HG03432 (cell line): ENCODE data around the gene SYNDIG1.

Experiments
- ATAC-seq: cut with Tn5 transposase; IDR thresholded peaks from one replicate; pipeline ENCODE4 v1.9.1; 2021; ENCODE audit warnings: mild to moderate bottlenecking, moderate library complexity; ENCODE audit not compliant: unreplicated experiment

Gene SYNDIG1

GRCh38 chr20:24469116-24469893 lies at the start of gene SYNDIG1:
Gene SYNDIG1, plus strand, starts transcription at chr20:24469629. Its CDS starts 73,469 bp downstream, at chr20:24543098.
- no peak for ATAC-seq

DNA sequence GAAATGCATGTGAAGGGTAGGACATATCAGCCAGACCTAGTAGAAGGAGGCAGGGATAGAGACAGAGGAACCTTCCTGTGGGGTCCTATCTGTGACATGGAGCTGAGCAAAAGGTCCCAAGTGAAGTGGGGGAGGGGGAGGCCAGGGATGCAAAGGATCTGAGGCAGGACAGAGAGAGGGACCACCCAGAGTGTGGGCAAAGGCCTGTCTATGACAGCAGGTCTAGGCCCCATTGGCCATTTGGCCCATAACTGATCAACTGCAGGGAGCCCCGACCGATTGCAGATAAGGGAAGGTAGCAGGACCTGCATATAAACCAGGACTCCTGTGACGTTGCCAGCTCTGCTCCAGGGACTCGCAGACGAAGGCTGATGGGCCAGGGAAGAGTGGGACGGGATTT lies 49.6 kb upstream of the SYNDIG1 start:
- ATAC-seq = no peak

- ATAC-seq = no peak
These were observed 48.9 kb upstream of the SYNDIG1 start for GRCh38 chr20:24420567-24420966.

GRCh38 chr20:24421071-24421470 lies 48.4 kb upstream of the SYNDIG1 start:
- ATAC-seq = no peak

DNA sequence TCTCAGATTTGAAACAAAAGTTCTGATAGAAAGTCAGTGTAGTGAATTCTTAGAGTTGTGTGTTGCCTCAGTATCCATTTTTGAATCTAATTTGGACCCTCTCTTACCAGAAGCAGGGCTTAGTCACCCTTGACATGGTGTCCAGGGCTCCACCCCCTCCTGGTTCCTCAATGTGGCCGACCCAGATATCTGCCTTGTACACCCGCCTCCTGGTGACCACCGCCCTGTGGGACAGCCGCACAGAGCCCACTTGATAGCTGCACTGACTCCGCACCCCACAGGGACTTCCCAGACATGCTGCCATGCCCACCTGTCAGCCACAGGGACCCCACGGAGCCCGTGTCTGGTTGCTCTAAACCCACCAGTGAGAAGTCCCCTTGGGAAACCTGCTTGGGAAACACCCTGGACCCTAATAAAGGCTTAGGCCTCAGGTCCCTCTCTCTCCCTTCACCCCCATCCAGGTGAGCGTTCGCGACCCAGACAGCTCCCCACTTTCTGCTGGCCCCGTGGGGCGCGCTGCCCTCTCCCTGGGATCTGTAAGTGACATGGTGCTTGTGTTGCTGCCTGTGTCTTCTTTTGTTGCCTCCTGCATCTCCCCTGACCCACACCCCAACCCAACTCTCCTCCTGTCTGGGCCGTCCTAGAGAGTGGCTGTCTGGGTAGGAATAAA lies 47.2 kb upstream of the SYNDIG1 start:
- no peak for ATAC-seq

- no peak for ATAC-seq
These were observed 45.8 kb upstream of the SYNDIG1 start for GRCh38 chr20:24423390-24424313.

DNA sequence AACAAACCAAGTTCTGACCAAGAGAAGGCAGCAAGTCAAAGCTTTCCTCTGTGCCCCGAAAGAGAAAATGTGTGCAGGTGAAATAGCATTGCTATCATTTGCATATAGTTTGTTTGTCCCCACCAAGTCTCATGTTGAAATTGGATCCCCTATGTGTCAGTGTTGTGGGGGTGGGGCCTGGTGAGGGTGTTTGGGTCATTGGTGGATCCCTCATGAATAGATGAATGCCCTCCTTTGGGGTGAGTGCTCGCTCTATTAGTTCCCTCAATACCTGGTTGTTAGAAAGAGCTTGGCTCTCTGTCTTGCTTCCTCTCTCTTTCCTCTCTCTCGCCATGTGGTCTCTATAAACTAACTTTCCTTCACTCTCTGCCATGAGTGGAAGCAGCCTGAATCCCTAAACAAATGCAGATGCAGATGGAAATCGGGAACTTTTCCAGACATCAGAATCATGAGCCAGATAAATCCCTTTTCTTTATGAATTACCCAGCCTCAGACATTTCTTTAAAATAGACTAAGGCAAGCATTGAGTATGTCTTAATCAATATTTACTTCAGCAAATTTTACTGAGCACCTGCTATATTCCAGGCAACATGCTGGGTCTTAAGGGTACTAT lies 43.8 kb upstream of the SYNDIG1 start:
- ATAC-seq = no peak

GRCh38 chr20:24431279-24432045 lies 38.0 kb upstream of the SYNDIG1 start:
- ATAC-seq = no peak

DNA sequence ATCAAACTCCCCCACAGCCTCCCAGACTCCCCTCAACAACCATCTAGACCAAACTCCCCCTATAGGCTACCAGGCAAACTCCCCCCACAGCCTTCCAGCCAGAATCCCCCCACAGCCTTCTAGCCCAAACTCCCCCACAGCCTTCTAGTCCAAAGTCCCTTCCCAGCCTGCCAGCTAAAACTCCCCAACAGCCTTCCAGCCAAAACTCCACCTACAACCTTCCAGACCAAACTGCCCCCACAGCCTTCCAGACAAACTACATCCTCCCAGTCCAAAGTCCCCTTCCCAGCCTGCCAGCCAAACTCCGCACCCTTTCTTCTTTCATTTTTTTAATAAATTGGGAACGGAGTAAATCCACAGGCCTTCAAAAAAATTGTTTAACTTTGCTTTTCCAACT lies 37.4 kb upstream of the SYNDIG1 start:
- ATAC-seq = no peak

GRCh38 chr20:24436160-24436559 lies 33.3 kb upstream of the SYNDIG1 start:
- ATAC-seq = no peak

- no peak for ATAC-seq
These were observed 32.0 kb upstream of the SYNDIG1 start for GRCh38 chr20:24437196-24438082.

- ATAC-seq = no peak
These were observed 31.1 kb upstream of the SYNDIG1 start for GRCh38 chr20:24438331-24438730.

GRCh38 chr20:24439737-24440387 lies 29.6 kb upstream of the SYNDIG1 start:
- no peak for ATAC-seq

DNA sequence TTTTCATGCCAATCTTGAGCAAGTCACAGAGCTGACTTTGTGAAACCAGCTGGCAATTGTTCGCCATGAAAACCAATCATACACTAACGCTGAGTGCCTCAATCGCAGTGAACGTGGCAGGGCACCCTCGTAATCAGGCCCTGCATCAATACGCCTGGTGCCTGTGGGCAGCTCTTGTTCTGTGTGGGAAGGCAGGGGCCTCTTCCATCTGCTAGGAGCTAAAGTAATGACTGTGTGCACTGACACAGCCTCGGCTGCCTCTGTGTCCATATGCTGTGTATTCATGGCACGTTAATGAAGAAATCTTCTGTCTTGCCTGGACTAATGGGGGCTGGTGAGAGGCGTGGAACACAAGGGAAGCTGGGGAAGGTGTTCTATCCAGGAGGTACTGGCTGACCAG lies 27.8 kb upstream of the SYNDIG1 start:
- no peak for ATAC-seq

- ATAC-seq = no peak
These were observed 26.5 kb upstream of the SYNDIG1 start for GRCh38 chr20:24442909-24443308.

- no peak for ATAC-seq
These were observed 26.0 kb upstream of the SYNDIG1 start for GRCh38 chr20:24443436-24443835.

DNA sequence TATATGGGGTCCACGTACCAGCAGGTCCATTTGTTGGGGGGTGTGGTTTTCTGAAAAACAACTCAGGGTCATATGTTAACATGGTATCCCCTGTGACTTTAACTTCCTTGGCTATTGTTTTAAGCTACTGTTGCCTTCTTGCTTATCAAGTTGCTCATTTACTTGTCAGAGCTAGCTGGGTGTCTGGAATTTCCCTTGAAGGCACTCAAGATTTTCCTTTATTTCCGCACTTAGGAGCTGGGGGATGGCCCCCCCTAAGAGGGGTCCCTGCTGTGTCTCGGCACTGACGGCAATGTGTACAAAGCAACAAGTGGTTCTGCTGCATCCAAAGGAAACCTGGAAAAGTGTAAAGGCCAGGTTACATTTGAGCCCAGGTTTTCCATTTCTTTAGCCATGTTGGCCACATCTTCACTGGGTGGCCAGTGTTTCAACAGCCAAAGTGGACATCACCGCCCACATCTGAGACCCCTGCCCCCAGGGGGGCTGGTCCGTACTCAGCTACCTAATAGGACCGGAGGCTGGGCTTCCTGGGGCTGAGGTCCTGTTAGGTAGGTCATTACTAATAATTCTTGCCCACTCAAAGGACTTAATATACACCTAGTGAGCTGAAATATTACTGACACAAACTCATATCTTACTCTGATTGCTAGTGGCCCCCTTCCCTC lies 24.8 kb upstream of the SYNDIG1 start:
- no peak for ATAC-seq

DNA sequence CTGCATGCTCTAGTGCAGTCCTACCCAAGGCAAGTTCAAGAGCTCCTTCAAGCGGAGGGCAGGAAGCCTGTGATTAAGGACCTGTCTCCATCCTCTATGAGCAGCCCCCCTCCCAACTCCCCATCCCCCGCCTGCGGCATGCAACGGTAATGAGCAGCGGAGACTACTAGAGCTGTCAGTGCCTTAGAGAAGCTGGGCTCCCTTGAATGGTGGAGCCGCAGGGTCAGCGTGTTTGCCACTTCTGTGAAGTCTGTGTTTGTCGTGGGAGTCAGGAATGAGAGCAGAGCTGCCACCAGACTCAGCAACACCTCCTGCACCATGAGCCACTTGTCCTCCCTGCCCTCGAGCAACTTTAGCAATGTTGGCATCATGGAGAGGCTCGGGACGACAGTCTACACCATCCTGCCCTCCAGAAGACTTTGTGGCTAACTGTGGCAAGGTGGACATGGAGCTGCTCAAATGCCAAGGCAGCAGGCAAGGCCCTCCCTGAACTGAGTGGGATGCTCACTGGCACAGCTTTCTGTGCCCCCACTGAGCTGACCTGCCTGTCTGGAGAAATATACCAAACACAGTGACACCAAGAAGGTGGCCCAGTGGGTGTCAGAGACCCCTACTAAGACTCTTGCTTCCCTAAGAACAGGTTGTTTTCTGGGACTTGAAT lies 23.8 kb upstream of the SYNDIG1 start:
- no peak for ATAC-seq
